ENCODE measurements around the gene NUTM1.

GRCh38 chr15:34357653-34358052, 14.5 kb downstream of the NUTM1 start:
- TF ChIP-seq MEF2A (IDR thresholded peaks at IDR 0.05; ENCODE audit: borderline replicate concordance, low read depth) (no peak), MXI1 (IDR thresholded peaks at IDR 0.05; ENCODE audit: low read depth, low read length) (no peak), MAX (IDR thresholded peaks at IDR 0.05; ENCODE audit: low read depth) (no peak), CTCF (IDR thresholded peaks at IDR 0.05) (no peak), GATA2 (CRISPR knock-in tag; IDR thresholded peaks at IDR 0.05) (no peak), GABPA (IDR thresholded peaks at IDR 0.05; ENCODE audit: low read depth) (no peak), YY1 (IDR thresholded peaks at IDR 0.05; ENCODE audit: low read depth) (no peak), EP300 (IDR thresholded peaks at IDR 0.05; ENCODE audit: borderline replicate concordance in 1 of 2, low read depth in 1 of 2, low read length in 1 of 2) (no peak)

Measured in SK-N-SH (cell line).